Psoas muscle (tissue), 8 donors: ENCODE measurements around the gene CAVIN3. TPM values are rescaled to one million over a fixed set of nuclear protein-coding genes. Genes with fewer than 3 reads are reported as not detected.

Source experiments
- ATAC-seq, 4 donors: fragments of 200-7000 bp; cut with Tn5 transposase; one replicate each; pipeline ENCODE4 v1.9.1; 2020; ENCODE audit warnings: moderate library complexity in 3 of 4, mild to moderate bottlenecking in 2 of 4
- DNase-seq, 2 donors: peaks; one replicate each; pipeline ENCODE4 v3.0.0-alpha.2; 2020
- H3K27ac ChIP-seq: fragments of 200-600 bp; one replicate; pipeline ENCODE4 v1.8.0; 2022
- H3K27me3 ChIP-seq, 3 donors: fragments of 200-600 bp in 1 of 3; one replicate each; pipeline versions ENCODE4 v1.6.1 to v1.8.0; 2013 to 2022; ENCODE audit warnings: low read length in 2 of 3, mild to moderate bottlenecking in 2 of 3, moderate library complexity in 1 of 3; ENCODE audit not compliant: insufficient read depth in 3 of 3
- H3K36me3 ChIP-seq, 2 donors: fragments of 200-600 bp in 1 of 2; one replicate each; pipeline versions ENCODE4 v1.6.1 to v1.8.0; 2013 to 2022; ENCODE audit warnings: low read depth in 1 of 2, mild to moderate bottlenecking in 1 of 2, moderate library complexity in 1 of 2; ENCODE audit not compliant: insufficient read depth in 1 of 2
- H3K4me1 ChIP-seq: fragments of 200-600 bp; one replicate; pipeline ENCODE4 v1.8.0; 2022
- H3K4me3 ChIP-seq: fragments of 200-600 bp; one replicate; pipeline ENCODE4 v1.8.0; 2022; ENCODE audit warnings: mild to moderate bottlenecking
- H3K9me3 ChIP-seq: fragments of 200-600 bp; one replicate; pipeline ENCODE4 v1.8.0; 2022
- CTCF ChIP-seq: fragments of 200-600 bp; IDR thresholded peaks from one replicate; pipeline ENCODE4 v1.8.0; 2022; ENCODE audit warnings: antibody characterized with exemption
- WGBS, 3 donors: extraction: QIAGEN DNeasy Blood & Tissue Kit; methylation state at CpG; one replicate each; pipeline versions ENCODE4 v1.1.6 to v1.1.7; 2013; 5-methylcytosine and 5-hydroxymethylcytosine counted together
- intact Hi-C, 2 donors: fragments of 100-400 bp; cut with DNase I; formaldehyde crosslinking; loops; one replicate each; pipeline versions ENCODE4 v1.11.0 to v1.14.2; 2022
- long read RNA-seq, 2 donors: library from polyadenylated mRNA; unstranded; transcript quantifications; one replicate each; pipeline ENCODE4 v2.0.0, GENCODE V29; 2021
- polyA plus RNA-seq, 3 donors: library from polyadenylated mRNA; stranded (reverse); fragments of 200-250 nt; gene quantifications; one replicate each; pipeline ENCODE4 v1.2.3, GENCODE V29; 2013
- total RNA-seq, 4 donors: library from RNA; stranded (reverse); fragmentation: NEBNext Ultra II Directional in 2 of 4; extraction: Animal tissue kit (Norgen Biotek cat#: 25700) in 2 of 4; gene quantifications; one replicate each; pipeline versions ENCODE4 v1.2.1 to v1.2.4, GENCODE V29; 2021 to 2023
- donor health status: healthy with polysubstance abuse.
- donor health status: DM: no; HTN: no; CAD: no; lungs with moderate emphysema.
- donor health status: Bipolar disorder and iron deficiency.
- donor health status: healthy.
- donor health status: DM: yes; HTN: yes; CAD: no.
- donor health status: DM: no; HTN: no; CAD: no.
- donor health status: DM: no; HTN: no; CAD: no.
- donor health status: DM: yes; HTN: yes; CAD: no.

The CAVIN3 gene, protein sequence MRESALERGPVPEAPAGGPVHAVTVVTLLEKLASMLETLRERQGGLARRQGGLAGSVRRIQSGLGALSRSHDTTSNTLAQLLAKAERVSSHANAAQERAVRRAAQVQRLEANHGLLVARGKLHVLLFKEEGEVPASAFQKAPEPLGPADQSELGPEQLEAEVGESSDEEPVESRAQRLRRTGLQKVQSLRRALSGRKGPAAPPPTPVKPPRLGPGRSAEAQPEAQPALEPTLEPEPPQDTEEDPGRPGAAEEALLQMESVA
- total RNA-seq: 10 to 100 TPM; 14.2 to 25.5 (median 15.4) TPM
- 10 to 100 TPM; 21.5 to 24.7 (median 23.5) TPM for polyA plus RNA-seq
- long read RNA-seq, donor 1, transcript CAVIN3-201 (2 exons, 1,174 nt): major isoform, 11 of 15 reads
- long read RNA-seq, donor 1, partial matches to known transcripts: 0 of 15 reads
- long read RNA-seq, donor 1, other reads (novel, unspliced or antisense): 4 of 15 reads
- long read RNA-seq, donor 2, transcript CAVIN3-201 (2 exons, 1,174 nt): major isoform, 13 of 17 reads
- long read RNA-seq, donor 2, partial matches to known transcripts: 0 of 17 reads
- long read RNA-seq, donor 2, other reads (novel, unspliced or antisense): 4 of 17 reads

GRCh38 chr11:6320411-6321155, at the start of gene CAVIN3:
CAVIN3 (minus strand) TSS chr11:6320501; CDS start chr11:6320476, 25 bp downstream.
- 16 to 21% (median 17%) methylated on average over 42 to 44 of the region's 44 CpGs for WGBS, 3 donors
- TF ChIP-seq CTCF: no peak
- H3K4me3 ChIP-seq: peak within 1 kb of the TSS; percentile 78
- ATAC-seq: peak; percentile 61 to 76 (median 74)
- peak; percentile 90 to 92 for DNase-seq
- no peaks in the 10 kb centered on the region for H3K27me3 ChIP-seq
- H3K27ac ChIP-seq: peak within 1 kb of the TSS; percentile 96
- H3K4me1 ChIP-seq: peaks cover 27% of the 10 kb centered on the region
- intact Hi-C loops: no loop called here
- H3K36me3 ChIP-seq: no peaks in the 10 kb centered on the region
- no peaks in the 10 kb centered on the region for H3K9me3 ChIP-seq

GRCh38 chr11:6365659-6366058, 45.4 kb upstream of the CAVIN3 start:
- H3K36me3 ChIP-seq: no peaks in the 10 kb centered on the region
- peaks cover 12% of the 10 kb centered on the region for H3K4me1 ChIP-seq
- no peak overlapping the region for H3K4me3 ChIP-seq
- no peak for TF ChIP-seq CTCF
- intact Hi-C loops: loop anchor here in 1 of 2 donors (10.0 kb wide), 1 partner anchor 1241 kb away; no protein-coding TSS in a partner anchor
- DNase-seq (no peak), ATAC-seq (no peak)
- WGBS, 3 donors: 78 to 91% (median 89%) methylated on average over 2 of the region's 2 CpGs
- H3K27me3 ChIP-seq: no peaks in the 10 kb centered on the region
- H3K27ac ChIP-seq: no peak overlapping the region
- H3K9me3 ChIP-seq: no peaks in the 10 kb centered on the region

DNA sequence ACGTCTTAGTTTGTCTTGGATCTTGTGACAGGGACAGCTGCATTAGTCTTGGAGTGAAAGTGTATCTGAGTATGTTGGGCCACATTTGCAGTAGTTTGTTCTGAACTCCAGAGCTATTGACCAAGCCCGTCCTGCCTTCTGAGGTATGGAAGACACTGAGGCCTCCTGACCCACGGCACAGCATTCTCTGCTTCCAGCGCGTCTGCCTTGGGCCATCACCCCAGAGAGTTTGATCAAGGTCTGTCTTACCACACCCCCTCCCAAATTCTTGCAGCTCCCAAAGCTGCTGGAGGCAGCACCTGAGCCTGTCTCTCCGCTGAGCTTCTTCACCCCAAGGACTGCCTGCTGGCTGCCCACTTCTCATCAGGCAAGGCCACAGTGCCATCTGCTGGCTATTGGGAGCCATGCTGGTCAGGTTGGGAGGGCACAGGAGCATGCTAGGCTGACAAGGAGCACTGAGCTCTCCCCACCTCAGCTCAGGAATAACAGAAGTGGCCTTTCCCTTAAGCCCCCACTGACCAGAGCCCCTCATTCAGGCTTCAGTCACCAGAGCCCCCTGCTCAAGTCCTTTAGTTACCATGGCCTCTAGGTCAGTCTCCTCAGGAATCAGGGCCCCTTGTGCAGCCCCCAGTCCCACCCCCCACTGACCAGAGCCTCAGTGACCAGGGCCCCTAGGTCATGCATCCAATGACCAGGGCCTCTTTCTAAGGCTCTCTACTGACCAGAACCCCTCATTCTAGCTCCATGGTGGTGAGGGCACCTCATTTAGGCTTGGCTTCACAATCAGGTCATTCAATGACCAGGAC, 42.8 kb upstream of the CAVIN3 start:
- Histone ChIP-seq H3K9me3 (no peaks in the 10 kb centered on the region), H3K27me3 (no peaks in the 10 kb centered on the region), H3K36me3 (no peaks in the 10 kb centered on the region), H3K27ac (peak overlapping the region; percentile 91), H3K4me1 (peaks cover 12% of the 10 kb centered on the region), H3K4me3 (peak overlapping the region; percentile 18)
- 18 to 47% (median 24%) methylated on average over 6 of the region's 6 CpGs for WGBS, 3 donors
- intact Hi-C loops: loop anchor here in 1 of 2 donors (5.0 to 10.0 kb wide), 2 partner anchors 66 to 1238 kb away; no protein-coding TSS in a partner anchor
- ATAC-seq (peak; percentile 88 to 94 (median 91)), DNase-seq (peak; percentile 83 to 90)
- TF ChIP-seq CTCF: peak; percentile 86

- intact Hi-C loops: loop anchor here in 1 of 2 donors (5.0 to 10.0 kb wide), 2 partner anchors 65 to 1238 kb away; no protein-coding TSS in a partner anchor
- Histone ChIP-seq H3K9me3 (no peaks in the 10 kb centered on the region), H3K27ac (peak overlapping the region; percentile 91), H3K36me3 (no peaks in the 10 kb centered on the region), H3K4me3 (peak overlapping the region; percentile 18), H3K4me1 (peaks cover 12% of the 10 kb centered on the region), H3K27me3 (no peaks in the 10 kb centered on the region)
- DNase-seq (peak; percentile 80 to 94), ATAC-seq (peak; percentile 94 to 95 (median 94))
- WGBS, 3 donors: 28 to 46% (median 30%) methylated on average over 5 of the region's 5 CpGs
- no peak for TF ChIP-seq CTCF
Observed at GRCh38 chr11:6362185-6362872, 42.0 kb upstream of the CAVIN3 start.
